Measurements from ENCODE around the gene INO80. TPM values are rescaled to one million over a fixed set of nuclear protein-coding genes. Genes with fewer than 3 reads are reported as not detected.
A peak's percentile ranks its signal among the peaks of the same experiment; 100 is the strongest.
"Not testable (repeated sequence)": the region's sequence is repeated elsewhere in the genome, so short reads cannot be mapped to it uniquely, and the experiment has no call there.

Gene INO80
- total RNA-seq, 1 donor from 2014 or later: 10.7 TPM

DNA sequence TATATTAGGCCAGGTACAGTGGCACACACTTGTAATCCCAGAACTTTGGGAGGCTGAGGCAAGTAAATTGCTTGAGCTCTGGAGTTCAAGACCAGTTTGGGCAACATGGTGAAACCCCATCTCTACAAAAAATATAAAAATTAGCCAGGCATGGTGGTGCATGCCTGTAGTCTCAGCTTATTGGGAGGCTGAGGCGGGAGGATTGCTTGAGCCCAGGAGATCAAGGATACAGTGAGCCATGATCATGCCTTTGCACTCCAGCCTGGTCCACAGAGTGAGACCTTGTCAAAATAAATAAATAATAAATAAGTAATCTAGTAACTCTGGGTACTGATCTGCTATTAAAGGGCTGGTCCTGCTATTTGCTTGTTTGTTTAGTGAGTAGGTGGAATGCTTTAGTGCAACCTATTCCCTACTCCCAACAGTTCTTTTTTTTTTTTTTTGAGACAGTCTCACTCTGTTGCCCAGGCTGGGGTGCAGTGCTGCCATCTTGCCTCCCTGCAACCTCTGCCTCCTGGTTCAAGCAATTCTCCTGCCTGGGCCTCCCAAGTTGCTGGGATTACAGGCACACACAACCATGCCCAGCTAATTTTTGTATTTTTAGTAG is 9.1 kb upstream of the INO80 start:
- intact Hi-C loops (cut with DNase I): no loop called here
- no peak for DNase-seq (ENCODE audit: missing footprints)
- no peak for ATAC-seq

DNA sequence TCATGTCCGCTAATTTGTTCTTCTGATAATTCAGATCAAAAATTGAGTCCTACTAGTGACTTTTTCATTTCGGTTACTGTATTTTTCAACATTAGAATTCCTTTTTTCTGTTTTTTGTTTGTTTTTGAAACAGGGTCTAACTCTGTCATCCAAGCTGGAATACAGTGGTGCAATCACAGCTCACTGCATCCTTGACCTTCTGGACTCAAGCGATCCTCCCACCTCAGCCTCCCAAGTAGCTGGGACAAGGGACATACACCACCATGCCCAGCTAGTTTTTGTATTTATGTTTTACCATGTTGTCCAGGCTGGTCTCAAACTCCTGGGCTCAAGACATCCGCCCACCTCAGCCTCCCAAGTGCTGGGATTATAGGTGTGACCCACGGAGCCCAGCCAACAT is 8.0 kb upstream of the INO80 start:
- ATAC-seq: no peak
- no peak for DNase-seq (ENCODE audit: missing footprints)
- intact Hi-C loops (cut with DNase I): no loop called here

- intact Hi-C loops (cut with DNase I): no loop called here
- DNase-seq (ENCODE audit: missing footprints): no peak
These were observed 6.8 kb upstream of the INO80 start for GRCh38 chr15:41122849-41123248.

GRCh38 chr15:41121951-41122350 is 5.9 kb upstream of the INO80 start:
- ATAC-seq (no peak), DNase-seq (ENCODE audit: missing footprints) (no peak)
- intact Hi-C loops (cut with DNase I): no loop called here

More at GRCh38 chr15:41122849-41123248, 6.8 kb upstream of the INO80 start:
- ATAC-seq: no peak

GRCh38 chr15:41116962-41117252 is 827 bp upstream of the INO80 start:
- ATAC-seq (no peak), DNase-seq (ENCODE audit: missing footprints) (no peak)
- intact Hi-C loops (cut with DNase I): loop anchor here (1.0 to 5.0 kb wide), 2 partner anchors 114 to 210 kb away; partner anchors contain the start of gene CHP1

GRCh38 chr15:41115652-41116115 is 396 bp downstream of the INO80 start:
- DNase-seq (ENCODE audit: missing footprints) (peak; percentile 88), ATAC-seq (peak; percentile 68)
- intact Hi-C loops (cut with DNase I): loop anchor here (1.0 to 5.0 kb wide), 2 partner anchors 116 to 208 kb away; partner anchors contain the start of gene CHP1

DNA sequence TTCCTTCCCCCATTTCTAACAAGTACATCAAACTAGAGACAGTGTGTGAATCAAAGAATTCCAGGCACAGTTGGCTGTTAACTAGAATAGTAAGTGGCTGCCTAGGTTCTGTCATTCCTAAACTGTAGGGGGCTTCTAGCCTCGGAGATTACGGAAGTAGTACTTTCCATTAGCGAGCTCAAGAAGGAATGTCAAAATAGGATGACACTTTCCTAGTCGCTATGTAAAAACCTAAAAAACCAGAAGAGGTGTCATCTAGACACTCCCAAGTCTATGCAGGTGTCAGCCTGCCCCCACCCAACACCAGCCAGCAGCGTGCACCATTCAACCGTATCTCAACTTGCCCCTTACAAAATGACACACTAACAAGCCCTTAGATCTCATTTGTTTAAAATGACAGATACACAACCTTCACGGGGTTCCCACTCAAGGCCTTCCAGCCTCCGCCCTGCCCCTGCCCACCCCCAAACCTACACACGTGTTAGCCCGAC is 874 bp downstream of the INO80 start:
- ATAC-seq (no peak), DNase-seq (ENCODE audit: missing footprints) (no peak)
- intact Hi-C loops (cut with DNase I): loop anchor here (5.0 kb wide), 1 partner anchor 208 kb away; no protein-coding TSS in a partner anchor

DNA sequence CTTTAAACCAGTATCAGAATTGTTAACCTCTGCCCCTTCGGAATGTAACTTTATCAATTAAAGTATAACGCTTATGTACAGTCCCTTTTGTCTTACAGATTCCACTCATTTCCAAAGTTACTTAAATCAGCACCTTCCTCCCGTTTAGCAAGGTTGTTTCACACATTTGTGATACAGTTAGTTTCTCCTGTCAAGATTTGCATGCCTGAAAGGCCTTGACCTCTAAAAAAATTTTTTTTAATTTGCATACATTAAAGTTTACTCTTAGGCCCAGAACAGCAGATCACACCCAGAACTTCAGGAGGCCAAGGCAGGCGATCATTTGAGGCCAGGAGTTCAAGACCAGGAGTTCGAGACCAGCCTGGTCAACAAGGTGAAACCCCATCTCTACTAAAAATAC is 9.1 kb downstream of the INO80 start:
- DNase-seq (ENCODE audit: missing footprints) (no peak), ATAC-seq (no peak)
- intact Hi-C loops (cut with DNase I): no loop called here

GRCh38 chr15:41105348-41106334 is 10.4 kb downstream of the INO80 start:
- ATAC-seq (no peak), DNase-seq (ENCODE audit: missing footprints) (no peak)
- intact Hi-C loops (cut with DNase I): no loop called here

GRCh38 chr15:41104234-41104633 is 11.8 kb downstream of the INO80 start:
- intact Hi-C loops (cut with DNase I): no loop called here
- ATAC-seq: no peak

DNA sequence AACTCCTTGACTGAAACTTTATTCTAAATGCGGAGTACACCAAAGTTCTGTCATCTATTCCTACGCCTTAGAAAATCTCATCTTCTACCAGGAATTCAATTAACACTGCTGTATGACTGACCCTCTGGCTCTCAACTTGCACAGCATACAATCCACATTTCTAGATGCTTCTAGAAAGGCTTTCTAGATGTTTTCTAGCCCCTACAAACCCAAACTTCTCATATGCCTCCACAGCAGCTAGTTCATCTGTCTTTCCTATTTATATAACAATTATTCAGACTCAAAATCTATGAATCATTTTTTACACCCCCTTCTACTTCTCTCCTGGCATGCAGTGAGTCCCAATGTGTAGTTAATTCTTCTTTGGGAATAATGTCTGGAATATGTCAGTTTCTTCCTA is 13.2 kb downstream of the INO80 start:
- DNase-seq (ENCODE audit: missing footprints) (no peak), ATAC-seq (no peak)
- intact Hi-C loops (cut with DNase I): no loop called here

More at GRCh38 chr15:41104234-41104633, 11.8 kb downstream of the INO80 start:
- DNase-seq (ENCODE audit: missing footprints): no peak

DNA sequence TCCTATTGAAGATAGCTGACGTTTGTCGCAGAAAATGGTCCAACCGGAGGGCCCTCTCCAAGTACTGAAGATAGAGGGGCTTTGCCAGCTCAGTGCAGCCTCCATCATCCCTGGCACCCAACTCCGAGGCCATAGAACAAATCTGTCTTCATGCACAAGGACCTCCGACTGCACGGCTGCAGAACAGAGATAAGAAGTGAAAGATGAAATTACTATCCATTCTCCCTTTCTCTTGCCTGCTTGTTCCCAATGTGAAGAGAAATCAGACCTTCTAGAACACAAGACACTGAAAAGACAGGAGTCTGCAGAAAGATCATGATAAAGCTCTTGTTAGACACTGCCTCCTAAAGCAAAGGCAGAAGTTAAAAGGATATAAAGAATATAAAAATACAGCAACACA is 19.9 kb downstream of the INO80 start:
- DNase-seq (ENCODE audit: missing footprints) (no peak), ATAC-seq (no peak)
- intact Hi-C loops (cut with DNase I): no loop called here

DNA sequence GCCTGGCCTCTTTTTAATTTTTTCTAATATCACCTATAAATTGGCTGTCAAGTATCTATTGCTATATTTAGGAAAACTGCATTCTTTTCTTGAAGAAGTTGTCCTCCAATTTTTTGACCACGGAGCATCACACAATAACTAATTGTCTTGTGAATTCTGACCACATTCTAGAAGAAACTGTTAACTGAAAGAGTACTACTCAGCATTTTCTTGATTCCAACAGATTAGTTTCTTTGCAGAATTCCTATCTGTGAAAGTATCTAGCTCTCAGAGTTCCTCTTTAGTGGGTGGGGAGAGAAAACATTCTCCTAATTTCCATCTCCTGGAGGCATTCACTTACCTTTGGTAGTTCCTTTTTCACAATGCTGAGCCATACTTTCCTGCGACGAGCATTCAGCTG is 31.1 kb downstream of the INO80 start:
- no peak for DNase-seq (ENCODE audit: missing footprints)
- ATAC-seq: no peak
- intact Hi-C loops (cut with DNase I): no loop called here

- no peak for ATAC-seq
- no peak for DNase-seq (ENCODE audit: missing footprints)
- intact Hi-C loops (cut with DNase I): no loop called here
These were observed 35.9 kb downstream of the INO80 start for GRCh38 chr15:41080144-41080543.

- ATAC-seq (no peak), DNase-seq (ENCODE audit: missing footprints) (no peak)
- intact Hi-C loops (cut with DNase I): no loop called here
These were observed 36.4 kb downstream of the INO80 start for GRCh38 chr15:41079717-41080116.

- ATAC-seq; intact Hi-C loops (cut with DNase I): not testable (repeated sequence)
These were observed 37.2 kb downstream of the INO80 start for GRCh38 chr15:41078879-41079278.

DNA sequence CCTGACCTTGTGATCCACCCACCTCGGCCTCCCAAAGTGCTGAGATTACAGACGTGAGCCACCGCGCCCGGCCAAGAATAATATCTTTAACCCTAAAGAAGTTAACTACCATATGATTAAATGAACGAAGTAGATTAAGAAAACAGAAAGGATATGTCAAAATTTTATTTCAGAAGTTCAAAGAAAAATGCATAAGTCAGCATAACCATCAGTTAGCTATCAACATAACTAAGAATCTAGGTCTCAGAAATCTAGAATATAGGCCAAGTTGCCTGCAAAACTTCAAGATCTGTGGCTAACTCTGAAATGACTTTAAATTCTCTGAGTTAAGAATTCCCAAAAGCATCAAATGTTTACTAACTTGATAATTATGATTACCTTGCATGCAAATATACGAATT is 38.0 kb downstream of the INO80 start:
- DNase-seq (ENCODE audit: missing footprints) (no peak), ATAC-seq (no peak)
- intact Hi-C loops (cut with DNase I): no loop called here

More at GRCh38 chr15:41078879-41079278, 37.2 kb downstream of the INO80 start:
- DNase-seq (ENCODE audit: missing footprints): not testable (repeated sequence)

DNA sequence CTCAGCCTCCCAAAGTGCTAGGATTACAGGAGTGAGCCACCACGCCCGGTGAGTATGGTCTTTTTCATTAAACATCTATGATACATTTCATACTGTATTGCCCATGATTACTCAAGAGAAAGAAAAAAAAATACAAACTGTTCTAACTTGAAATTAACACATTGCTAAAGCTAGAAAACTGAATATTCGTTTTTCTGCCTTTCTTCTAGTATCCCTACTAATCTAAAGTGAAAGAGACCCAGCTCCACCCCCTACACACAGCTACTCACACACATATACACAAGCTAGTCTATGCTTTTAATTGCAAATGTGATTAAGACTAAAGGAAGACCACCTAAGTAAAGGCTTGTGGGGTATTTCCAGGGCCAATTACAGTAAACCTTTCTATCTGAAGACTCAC is 43.1 kb downstream of the INO80 start:
- DNase-seq (ENCODE audit: missing footprints): no peak
- intact Hi-C loops (cut with DNase I): no loop called here
- no peak for ATAC-seq

DNA sequence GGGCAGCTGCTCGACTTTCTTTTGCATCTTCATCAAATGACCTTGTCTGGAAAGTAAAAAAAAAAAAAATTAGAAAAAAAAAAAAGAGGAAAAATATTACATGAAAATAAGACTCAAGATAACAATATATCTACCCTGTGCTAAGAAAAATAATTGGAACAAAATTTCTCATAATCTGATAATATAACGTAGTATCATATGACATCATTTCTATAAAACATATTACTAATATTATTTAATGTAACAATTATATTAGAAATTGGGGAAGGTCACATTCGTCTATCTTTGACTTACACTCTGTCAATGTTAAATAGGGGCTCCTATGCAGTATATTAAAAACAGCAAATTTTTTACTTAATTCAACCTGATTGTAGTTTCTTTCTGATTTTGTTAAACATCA is 44.1 kb downstream of the INO80 start:
- DNase-seq (ENCODE audit: missing footprints): no peak
- no peak for ATAC-seq
- intact Hi-C loops (cut with DNase I): no loop called here

GRCh38 chr15:41066516-41066915 is 49.6 kb downstream of the INO80 start:
- intact Hi-C loops (cut with DNase I): no loop called here
- ATAC-seq: no peak
- DNase-seq (ENCODE audit: missing footprints): no peak
